Mesenchymal stem cell (in vitro differentiated cells and primary cell): ENCODE data around the gene DENND4C.

Experiments used
- DNase-seq: peaks from one replicate; pipeline ENCODE4 v3.0.0-alpha.2; 2013
- H2AFZ ChIP-seq: one replicate; pipeline ENCODE4 v1.6.1; 2013; ENCODE audit warnings: low read depth, mild to moderate bottlenecking, control low read depth, inconsistent platforms, low read length, moderate library complexity
- H2AK5ac ChIP-seq: 2 replicates; pipeline ENCODE4 v1.6.1; 2013; ENCODE audit warnings: low read length, moderate library complexity, mild to moderate bottlenecking, inconsistent platforms; ENCODE audit not compliant: severe bottlenecking
- H2BK120ac ChIP-seq: one replicate; pipeline ENCODE4 v1.6.1; 2013; ENCODE audit warnings: low read depth, mild to moderate bottlenecking, inconsistent platforms, low read length, moderate library complexity
- H2BK12ac ChIP-seq, 2 experiments: one replicate each; pipeline ENCODE4 v1.6.1; 2013; ENCODE audit warnings: inconsistent platforms in 2 of 2, low read length in 2 of 2, mild to moderate bottlenecking in 2 of 2, moderate library complexity in 2 of 2, control low read depth in 1 of 2
- H2BK15ac ChIP-seq: one replicate; pipeline ENCODE4 v1.6.1; 2013; ENCODE audit warnings: mild to moderate bottlenecking, low read depth, inconsistent platforms; ENCODE audit not compliant: poor library complexity, severe bottlenecking
- H2BK5ac ChIP-seq: 2 replicates; pipeline ENCODE4 v1.6.1; 2013; ENCODE audit warnings: low read depth, mild to moderate bottlenecking, low read length, control low read depth, inconsistent platforms; ENCODE audit not compliant: poor library complexity, severe bottlenecking
- H3K14ac ChIP-seq, 2 experiments: one replicate each; pipeline ENCODE4 v1.6.1; 2013; ENCODE audit warnings: inconsistent platforms in 2 of 2, low read length in 2 of 2, control low read depth in 1 of 2, mild to moderate bottlenecking in 1 of 2, moderate library complexity in 1 of 2
- H3K18ac ChIP-seq, 2 experiments: one replicate each; pipeline ENCODE4 v1.6.1; 2013; ENCODE audit warnings: inconsistent platforms in 2 of 2, low read length in 2 of 2, control low read depth in 1 of 2, low read depth in 1 of 2, mild to moderate bottlenecking in 1 of 2
- H3K23ac ChIP-seq, 2 experiments: one replicate each; pipeline ENCODE4 v1.6.1; 2013; ENCODE audit warnings: inconsistent platforms in 2 of 2, low read length in 2 of 2, mild to moderate bottlenecking in 2 of 2, moderate library complexity in 2 of 2, control low read depth in 1 of 2
- H3K27ac ChIP-seq: 2 replicates; pipeline ENCODE4 v1.5.1; 2013; ENCODE audit warnings: mild to moderate bottlenecking, moderate library complexity, low read length, control low read depth, inconsistent platforms; ENCODE audit not compliant: poor library complexity, severe bottlenecking
- H3K27me3 ChIP-seq, 2 experiments: 2 replicates each; pipeline versions ENCODE4 v1.6.1 to v1.7.0; 2013; ENCODE audit warnings: low read length in 2 of 2, mild to moderate bottlenecking in 2 of 2, moderate library complexity in 2 of 2, control low read depth in 1 of 2, inconsistent platforms in 1 of 2; ENCODE audit not compliant: control insufficient read depth in 1 of 2, insufficient read depth in 1 of 2
- H3K36me3 ChIP-seq, 2 experiments: 2 replicates each; pipeline versions ENCODE4 v1.6.1 to v1.7.0; 2013; ENCODE audit warnings: low read length in 2 of 2, control low read depth in 1 of 2, inconsistent platforms in 1 of 2, low read depth in 1 of 2, mild to moderate bottlenecking in 1 of 2; ENCODE audit not compliant: insufficient read depth in 2 of 2, control insufficient read depth in 1 of 2
- H3K4ac ChIP-seq, 2 experiments: one replicate each; pipeline ENCODE4 v1.6.1; 2013; ENCODE audit warnings: inconsistent platforms in 2 of 2, low read length in 2 of 2, mild to moderate bottlenecking in 2 of 2, moderate library complexity in 2 of 2, control low read depth in 1 of 2, low read depth in 1 of 2
- H3K4me1 ChIP-seq: 2 replicates; pipeline ENCODE4 v1.6.1; 2013; ENCODE audit warnings: low read depth, low read length, control low read depth; ENCODE audit not compliant: control insufficient read depth, insufficient read depth
- H3K4me2 ChIP-seq: 2 replicates; pipeline ENCODE4 v1.6.1; 2013; ENCODE audit warnings: low read length, mild to moderate bottlenecking, inconsistent platforms; ENCODE audit not compliant: poor library complexity, severe bottlenecking
- H3K4me3 ChIP-seq, 2 experiments: 2 replicates each; pipeline versions ENCODE4 v1.5.1 to v1.7.0; 2013; ENCODE audit warnings: low read length in 2 of 2, mild to moderate bottlenecking in 2 of 2, control low read depth in 1 of 2, low read depth in 1 of 2; ENCODE audit not compliant: insufficient read depth in 1 of 2
- H3K79me1 ChIP-seq: replicated peaks from 2 replicates; pipeline ENCODE4 v1.6.1; 2013; ENCODE audit warnings: mild to moderate bottlenecking, control low read depth, low read length, inconsistent platforms; ENCODE audit not compliant: poor library complexity, severe bottlenecking
- H3K9ac ChIP-seq: 2 replicates; pipeline ENCODE4 v1.7.0; 2013; ENCODE audit warnings: mild to moderate bottlenecking, low read length, moderate library complexity
- H3K9me3 ChIP-seq: 2 replicates; pipeline ENCODE4 v1.7.0; 2013; ENCODE audit warnings: mild to moderate bottlenecking, low read length; ENCODE audit not compliant: control insufficient read depth
- H4K8ac ChIP-seq: one replicate; pipeline ENCODE4 v1.6.1; 2013; ENCODE audit warnings: inconsistent platforms, mild to moderate bottlenecking, low read length, moderate library complexity
- H4K91ac ChIP-seq: one replicate; pipeline ENCODE4 v1.6.1; 2013; ENCODE audit warnings: mild to moderate bottlenecking, low read length, inconsistent platforms
- WGBS: methylation state at CpG from one replicate; pipeline ENCODE4 v1.1.7; 2013; ENCODE audit warnings: mixed read lengths; 5-methylcytosine and 5-hydroxymethylcytosine counted together

The DENND4C gene

GRCh38 chr9:19209188-19209587 lies 21.3 kb upstream of the DENND4C start:
- H4K91ac ChIP-seq = no peak overlapping the region
- H3K27me3 ChIP-seq = no peaks in the 10 kb centered on the region
- 94% methylated on average over 4 of the region's 4 CpGs for WGBS
- H3K4me1 ChIP-seq = no peaks in the 10 kb centered on the region
- no peak overlapping the region for H2BK5ac ChIP-seq
- H3K4ac ChIP-seq = no peak overlapping the region
- H3K79me1 ChIP-seq = no peaks in the 10 kb centered on the region
- no peak overlapping the region for H2AFZ ChIP-seq
- no peak overlapping the region for H2BK120ac ChIP-seq
- H3K18ac ChIP-seq = no peak overlapping the region
- H2AK5ac ChIP-seq = no peak overlapping the region
- H3K14ac ChIP-seq = no peak overlapping the region
- H3K9ac ChIP-seq = no peak overlapping the region
- H4K8ac ChIP-seq = no peak overlapping the region
- no peak for DNase-seq
- H3K23ac ChIP-seq = no peak overlapping the region
- no peak overlapping the region for H3K4me2 ChIP-seq
- H2BK12ac ChIP-seq = no peak overlapping the region
- no peak overlapping the region for H3K27ac ChIP-seq
- H3K36me3 ChIP-seq = no peaks in the 10 kb centered on the region
- no peaks in the 10 kb centered on the region for H3K9me3 ChIP-seq
- no peak overlapping the region for H3K4me3 ChIP-seq
- H2BK15ac ChIP-seq = no peak overlapping the region

GRCh38 chr9:19213823-19214222 lies 16.7 kb upstream of the DENND4C start:
- no peak overlapping the region for H3K23ac ChIP-seq
- H2BK12ac ChIP-seq = no peak overlapping the region
- no peaks in the 10 kb centered on the region for H3K27me3 ChIP-seq
- DNase-seq = no peak
- no peaks in the 10 kb centered on the region for H3K4me1 ChIP-seq
- H3K18ac ChIP-seq = no peak overlapping the region
- no peak overlapping the region for H2AK5ac ChIP-seq
- H3K9ac ChIP-seq = no peak overlapping the region
- H3K9me3 ChIP-seq = no peaks in the 10 kb centered on the region
- H3K4me2 ChIP-seq = no peak overlapping the region
- H3K36me3 ChIP-seq = no peaks in the 10 kb centered on the region
- no peak overlapping the region for H3K27ac ChIP-seq
- no peaks in the 10 kb centered on the region for H3K79me1 ChIP-seq
- no peak overlapping the region for H2BK15ac ChIP-seq
- no peak overlapping the region for H3K4ac ChIP-seq
- no peak overlapping the region for H4K8ac ChIP-seq
- H3K14ac ChIP-seq = no peak overlapping the region
- H2BK5ac ChIP-seq = no peak overlapping the region
- H4K91ac ChIP-seq = no peak overlapping the region
- no peak overlapping the region for H2AFZ ChIP-seq
- H2BK120ac ChIP-seq = no peak overlapping the region
- no CpG with 5 or more reads among the region's 3 CpGs for WGBS
- no peak overlapping the region for H3K4me3 ChIP-seq

- no peak overlapping the region for H3K14ac ChIP-seq
- H3K18ac ChIP-seq = no peak overlapping the region
- H3K23ac ChIP-seq = no peak overlapping the region
- no peak overlapping the region for H2BK5ac ChIP-seq
- H3K36me3 ChIP-seq = no peaks in the 10 kb centered on the region
- no peaks in the 10 kb centered on the region for H3K9me3 ChIP-seq
- no peak overlapping the region for H2BK120ac ChIP-seq
- no peak overlapping the region for H4K8ac ChIP-seq
- no peak for DNase-seq
- WGBS = 100% methylated on average over 1 of the region's 2 CpGs
- H2AK5ac ChIP-seq = no peak overlapping the region
- H3K4me3 ChIP-seq = no peak overlapping the region
- H2BK15ac ChIP-seq = no peak overlapping the region
- H3K27ac ChIP-seq = no peak overlapping the region
- H2BK12ac ChIP-seq = no peak overlapping the region
- no peaks in the 10 kb centered on the region for H3K27me3 ChIP-seq
- no peak overlapping the region for H3K9ac ChIP-seq
- no peak overlapping the region for H3K4me2 ChIP-seq
- no peaks in the 10 kb centered on the region for H3K4me1 ChIP-seq
- H2AFZ ChIP-seq = no peak overlapping the region
- H3K79me1 ChIP-seq = no peaks in the 10 kb centered on the region
- H4K91ac ChIP-seq = no peak overlapping the region
- H3K4ac ChIP-seq = no peak overlapping the region
These were observed 14.0 kb upstream of the DENND4C start for GRCh38 chr9:19216466-19216865.

- Histone ChIP-seq H3K4me3 (no peak overlapping the region), H4K8ac (no peak overlapping the region), H2BK5ac (no peak overlapping the region), H3K4me2 (no peak overlapping the region), H4K91ac (no peak overlapping the region), H2AFZ (no peak overlapping the region), H2AK5ac (no peak overlapping the region), H2BK120ac (no peak overlapping the region), H3K9ac (no peak overlapping the region), H3K4ac (no peak overlapping the region), H2BK12ac (no peak overlapping the region), H3K18ac (no peak overlapping the region), H3K14ac (no peak overlapping the region), H2BK15ac (no peak overlapping the region), H3K9me3 (no peaks in the 10 kb centered on the region), H3K23ac (no peak overlapping the region), H3K27me3 (no peaks in the 10 kb centered on the region), H3K36me3 (no peaks in the 10 kb centered on the region), H3K27ac (no peak overlapping the region), H3K4me1 (no peaks in the 10 kb centered on the region), H3K79me1 (no peaks in the 10 kb centered on the region)
- whole genome bisulfite sequencing = 76% methylated on average over 9 of the region's 10 CpGs
- DNase-seq = no peak
These were observed 9.2 kb upstream of the DENND4C start for GRCh38 chr9:19221326-19221725.
